BLaER1 (cell line): ENCODE data around the gene AKT1S1.

Experiments used
- H3K27ac ChIP-seq: shearing (Covaris generic); formaldehyde crosslinking; 2 replicates; pipeline ENCODE4 v1.8.1; 2022
- H3K27me3 ChIP-seq: shearing (Covaris generic); formaldehyde crosslinking; 2 replicates; pipeline ENCODE4 v1.8.1; 2022
- H3K36me3 ChIP-seq: shearing (Covaris generic); formaldehyde crosslinking; 2 replicates; pipeline ENCODE4 v1.8.1; 2022
- H3K4me1 ChIP-seq: shearing (Covaris generic); formaldehyde crosslinking; 2 replicates; pipeline ENCODE4 v1.8.1; 2022
- H3K4me2 ChIP-seq: shearing (Covaris generic); formaldehyde crosslinking; 2 replicates; pipeline ENCODE4 v1.8.1; 2022
- H3K4me3 ChIP-seq: shearing (Covaris generic); formaldehyde crosslinking; 2 replicates; pipeline ENCODE4 v1.8.1; 2022
- H3K9ac ChIP-seq: shearing (Covaris generic); formaldehyde crosslinking; 2 replicates; pipeline ENCODE4 v1.8.1; 2022
- H3K9me3 ChIP-seq: shearing (Covaris generic); formaldehyde crosslinking; 2 replicates; pipeline ENCODE4 v1.8.1; 2022
- H4K20me1 ChIP-seq: shearing (Covaris generic); formaldehyde crosslinking; 2 replicates; pipeline ENCODE4 v1.8.1; 2022
- Cebpa-rat ChIP-seq: shearing (Covaris generic); IDR thresholded peaks from 2 replicates; pipeline ENCODE4 v1.8.1; 2022

AKT1S1 gene

DNA sequence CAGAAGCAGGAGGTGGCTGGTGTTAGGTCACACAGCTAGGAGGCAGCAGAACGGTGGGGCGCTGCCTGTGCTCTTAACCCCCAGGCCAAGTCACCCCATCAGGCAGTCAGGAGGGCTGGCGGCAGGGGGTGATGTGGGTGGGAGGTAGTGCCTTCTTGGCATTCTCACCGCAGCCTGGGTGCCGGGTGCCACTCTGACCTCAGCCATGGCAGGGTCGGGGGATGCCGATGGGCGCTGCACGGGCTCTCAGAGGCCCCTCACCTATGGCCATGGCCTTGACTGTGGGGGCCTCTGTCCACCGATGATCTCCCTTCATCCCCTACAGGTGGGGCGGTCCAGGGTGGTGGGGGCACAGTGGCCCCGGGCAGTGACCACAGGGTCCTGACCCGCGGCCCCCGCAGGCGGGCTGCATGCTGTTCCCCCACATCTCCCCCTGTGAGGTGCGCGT is 20.6 kb downstream of the AKT1S1 start:
- peaks cover 76% of the 10 kb centered on the region for H3K36me3 ChIP-seq
- H3K9me3 ChIP-seq: no peaks in the 10 kb centered on the region
- H3K4me1 ChIP-seq: peaks cover 28% of the 10 kb centered on the region
- H3K9ac ChIP-seq: no peak overlapping the region
- peaks cover 96% of the 10 kb centered on the region for H4K20me1 ChIP-seq
- H3K4me2 ChIP-seq: no peak overlapping the region
- no peak overlapping the region for H3K27ac ChIP-seq
- H3K27me3 ChIP-seq: no peaks in the 10 kb centered on the region
- H3K4me3 ChIP-seq: no peak overlapping the region
- TF ChIP-seq Cebpa-rat: no peak

DNA sequence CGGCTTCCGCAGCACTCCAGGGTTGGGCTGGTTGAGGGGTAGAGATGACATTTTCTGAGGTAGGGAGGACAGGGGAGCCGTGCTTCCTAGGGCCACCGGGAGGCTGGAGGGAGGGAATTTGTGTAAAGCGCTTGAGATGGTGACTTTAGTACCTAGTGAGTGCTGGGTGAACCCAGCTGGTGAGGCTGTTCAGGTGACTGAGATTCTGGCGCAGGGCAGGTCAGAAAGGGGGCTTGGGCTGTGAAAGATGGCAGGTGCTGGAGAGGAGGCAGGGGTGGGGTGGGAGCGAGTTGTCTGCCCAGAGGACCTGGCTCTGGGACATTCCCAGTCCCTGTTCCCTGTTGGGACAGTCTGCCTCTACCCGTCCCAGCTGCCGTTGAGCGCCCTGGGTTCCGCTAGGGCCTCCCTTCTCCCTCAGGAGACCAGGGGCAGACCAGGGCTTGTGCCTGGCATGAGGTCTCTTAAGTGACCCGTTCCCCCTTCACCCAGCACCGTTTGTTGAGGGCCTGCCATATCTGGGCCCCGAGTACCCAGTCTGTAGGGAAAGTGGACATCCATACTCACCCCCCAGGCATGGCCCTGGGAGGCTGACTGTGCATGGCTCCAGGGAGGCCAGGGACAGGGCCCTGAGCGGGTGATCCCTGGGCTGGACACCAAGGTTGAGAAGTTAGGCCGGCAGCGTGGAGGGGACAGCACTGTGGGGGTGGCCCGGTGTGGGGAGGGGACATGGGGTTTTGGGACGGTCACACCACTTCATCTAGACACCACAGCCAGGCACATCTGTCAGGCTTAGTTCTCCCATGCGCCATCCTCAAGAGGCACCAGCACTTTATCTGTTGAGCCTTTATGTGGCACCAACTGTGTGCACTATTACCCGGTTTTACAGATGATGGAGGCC is 21.2 kb downstream of the AKT1S1 start:
- H3K9me3 ChIP-seq: no peaks in the 10 kb centered on the region
- H3K27me3 ChIP-seq: no peaks in the 10 kb centered on the region
- peaks cover 28% of the 10 kb centered on the region for H3K4me1 ChIP-seq
- no peak overlapping the region for H3K27ac ChIP-seq
- peaks cover 70% of the 10 kb centered on the region for H3K36me3 ChIP-seq
- H3K4me2 ChIP-seq: no peak overlapping the region
- peaks cover 93% of the 10 kb centered on the region for H4K20me1 ChIP-seq
- H3K4me3 ChIP-seq: no peak overlapping the region
- TF ChIP-seq Cebpa-rat: no peak
- no peak overlapping the region for H3K9ac ChIP-seq

DNA sequence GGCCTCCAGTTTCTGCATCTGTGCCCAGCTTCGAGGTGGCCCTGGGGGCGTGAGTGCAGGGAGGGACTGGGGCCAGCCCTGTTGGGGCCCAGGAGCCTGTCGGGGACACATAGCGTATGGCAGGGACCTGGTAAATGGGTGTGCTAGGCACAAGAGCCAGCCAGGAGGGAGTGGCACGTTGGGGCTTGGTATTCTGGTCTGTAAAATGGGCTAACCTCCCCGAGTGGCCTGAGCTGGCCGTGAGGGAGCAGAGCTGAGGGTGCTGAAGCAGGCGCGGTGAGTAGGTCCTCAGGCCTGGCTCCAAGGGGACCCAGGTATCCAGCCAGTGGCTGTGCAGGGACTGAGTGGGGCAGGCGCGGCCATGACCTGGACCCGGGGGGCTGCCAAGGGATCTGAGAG is 21.9 kb downstream of the AKT1S1 start:
- Histone ChIP-seq H3K9ac (no peak overlapping the region), H3K27ac (peak overlapping the region; percentile 49; the same call in 1 of the 2 replicates), H3K9me3 (no peaks in the 10 kb centered on the region), H3K36me3 (peaks cover 64% of the 10 kb centered on the region), H4K20me1 (peaks cover 86% of the 10 kb centered on the region), H3K4me2 (no peak overlapping the region), H3K4me1 (peaks cover 28% of the 10 kb centered on the region), H3K27me3 (no peaks in the 10 kb centered on the region), H3K4me3 (no peak overlapping the region)
- TF ChIP-seq Cebpa-rat: no peak

DNA sequence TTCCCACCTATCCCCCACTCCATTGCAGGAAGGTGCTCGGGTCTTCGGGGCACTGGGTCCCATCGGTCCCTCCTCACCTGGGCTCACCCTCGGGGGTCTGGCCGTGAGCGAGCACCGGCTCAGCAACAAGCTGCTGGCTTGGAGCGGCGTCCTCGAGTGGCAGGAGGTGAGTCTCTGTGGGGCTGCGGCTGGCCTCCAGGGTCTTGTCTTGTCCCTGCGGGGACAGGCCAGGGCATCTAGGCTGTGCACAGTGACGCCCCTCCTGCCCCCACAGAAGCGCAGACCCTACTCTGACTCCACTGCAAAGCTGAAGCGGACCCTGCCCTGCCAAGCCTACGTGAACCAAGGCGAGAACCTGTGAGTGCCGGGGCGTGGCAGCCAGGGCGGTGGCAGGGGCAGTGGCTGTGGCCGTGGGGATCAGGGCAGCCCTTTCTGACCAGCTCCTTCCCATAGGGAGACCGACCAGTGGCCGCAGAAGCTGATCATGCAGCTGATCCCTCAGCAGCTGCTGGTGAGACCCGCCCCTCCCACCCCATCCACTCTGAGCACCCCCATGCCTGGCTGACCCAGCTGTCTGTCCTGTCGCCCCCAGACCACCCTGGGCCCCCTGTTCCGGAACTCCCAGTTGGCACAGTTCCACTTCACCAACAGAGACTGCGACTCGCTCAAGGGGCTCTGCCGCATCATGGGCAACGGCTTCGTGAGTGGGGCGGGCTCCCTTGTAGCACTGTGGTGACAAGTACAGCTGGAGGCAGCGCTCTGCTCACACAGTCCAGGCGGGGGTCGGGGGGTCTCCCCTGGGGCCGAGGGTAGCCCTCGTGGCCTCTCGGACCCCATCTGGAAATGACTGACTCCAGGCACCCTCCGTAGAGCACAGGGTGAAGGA is 22.5 kb downstream of the AKT1S1 start:
- Histone ChIP-seq H3K9ac (0 out of 2 replicates have a peak overlapping the region, but pooled peaks have one; percentile 24), H3K27me3 (no peaks in the 10 kb centered on the region), H4K20me1 (peaks cover 80% of the 10 kb centered on the region), H3K4me2 (peak overlapping the region; percentile 99), H3K4me3 (no peak overlapping the region), H3K4me1 (peaks cover 33% of the 10 kb centered on the region), H3K27ac (peak overlapping the region; percentile 49; the same call in 1 of the 2 replicates), H3K36me3 (peaks cover 57% of the 10 kb centered on the region), H3K9me3 (no peaks in the 10 kb centered on the region)
- TF ChIP-seq Cebpa-rat: no peak

DNA sequence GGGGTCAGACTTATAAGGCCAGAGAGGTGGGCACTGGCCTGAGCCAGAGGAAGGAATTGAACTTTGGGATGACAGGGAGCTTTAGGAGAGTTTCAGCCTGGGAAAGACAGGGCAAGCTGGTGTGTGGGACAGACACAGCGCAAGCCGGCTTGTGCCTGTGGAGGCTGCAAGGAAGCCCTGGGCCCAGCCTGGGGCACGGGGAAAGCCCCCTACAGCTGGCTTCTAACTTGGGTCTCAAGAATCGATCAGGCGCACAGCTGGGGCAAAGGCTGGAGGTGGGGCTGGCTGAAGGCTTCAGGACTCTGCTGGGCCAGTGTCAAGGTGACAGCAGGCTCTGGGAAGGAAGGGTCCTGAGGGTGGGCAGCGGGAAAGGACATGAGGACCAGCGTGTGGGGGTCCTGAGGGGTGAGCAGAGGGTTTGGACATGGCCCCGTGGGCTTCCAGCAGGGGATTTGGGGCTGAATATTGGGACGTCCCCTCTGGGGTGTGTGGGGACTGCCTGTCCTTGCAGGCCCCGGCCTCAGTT is 23.2 kb downstream of the AKT1S1 start:
- peaks cover 37% of the 10 kb centered on the region for H3K4me1 ChIP-seq
- no peak overlapping the region for H3K4me3 ChIP-seq
- TF ChIP-seq Cebpa-rat: no peak
- H3K27ac ChIP-seq: peak overlapping the region; percentile 27; the same call in 1 of the 2 replicates
- H3K36me3 ChIP-seq: peaks cover 56% of the 10 kb centered on the region
- H3K27me3 ChIP-seq: no peaks in the 10 kb centered on the region
- peak overlapping the region; percentile 24; the same call in 1 of the 2 replicates for H3K9ac ChIP-seq
- peaks cover 73% of the 10 kb centered on the region for H4K20me1 ChIP-seq
- H3K4me2 ChIP-seq: peak overlapping the region; percentile 99
- H3K9me3 ChIP-seq: peaks cover 6% of the 10 kb centered on the region; the same call in 1 of the 2 replicates

DNA sequence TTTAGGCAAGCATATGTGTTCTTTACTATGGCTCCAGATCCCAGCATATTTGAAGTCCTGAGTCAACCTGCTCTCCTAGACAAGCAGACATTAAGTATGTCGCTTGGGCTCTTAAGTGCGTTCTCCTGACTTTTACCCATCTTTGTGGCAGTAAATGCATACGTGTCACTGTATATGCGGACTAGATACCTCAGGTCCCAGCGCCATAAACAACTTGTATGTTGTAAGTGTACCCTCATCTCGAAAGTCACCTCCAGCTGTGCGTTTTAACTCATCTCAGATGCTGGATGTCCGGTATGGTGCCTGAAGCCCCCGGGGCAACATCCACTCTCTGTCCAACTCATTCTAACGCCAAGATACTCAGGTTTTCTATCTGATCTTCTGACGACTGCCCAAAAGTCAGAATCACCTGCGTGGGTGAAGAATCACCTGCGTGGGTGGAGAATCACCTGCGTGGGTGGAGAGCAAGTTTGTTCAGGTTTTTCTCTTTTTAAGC is 24.5 kb downstream of the AKT1S1 start:
- peaks cover 44% of the 10 kb centered on the region for H3K36me3 ChIP-seq
- H3K27me3 ChIP-seq: no peaks in the 10 kb centered on the region
- peaks cover 45% of the 10 kb centered on the region for H3K4me1 ChIP-seq
- peaks cover 60% of the 10 kb centered on the region for H4K20me1 ChIP-seq
- H3K9ac ChIP-seq: peak overlapping the region; percentile 95; the same call in 1 of the 2 replicates
- no peak overlapping the region for H3K27ac ChIP-seq
- no peak for TF ChIP-seq Cebpa-rat
- peak overlapping the region; percentile 99 for H3K4me2 ChIP-seq
- peaks cover 8% of the 10 kb centered on the region; the same call in 1 of the 2 replicates for H3K9me3 ChIP-seq
- peak overlapping the region; percentile 94 for H3K4me3 ChIP-seq

DNA sequence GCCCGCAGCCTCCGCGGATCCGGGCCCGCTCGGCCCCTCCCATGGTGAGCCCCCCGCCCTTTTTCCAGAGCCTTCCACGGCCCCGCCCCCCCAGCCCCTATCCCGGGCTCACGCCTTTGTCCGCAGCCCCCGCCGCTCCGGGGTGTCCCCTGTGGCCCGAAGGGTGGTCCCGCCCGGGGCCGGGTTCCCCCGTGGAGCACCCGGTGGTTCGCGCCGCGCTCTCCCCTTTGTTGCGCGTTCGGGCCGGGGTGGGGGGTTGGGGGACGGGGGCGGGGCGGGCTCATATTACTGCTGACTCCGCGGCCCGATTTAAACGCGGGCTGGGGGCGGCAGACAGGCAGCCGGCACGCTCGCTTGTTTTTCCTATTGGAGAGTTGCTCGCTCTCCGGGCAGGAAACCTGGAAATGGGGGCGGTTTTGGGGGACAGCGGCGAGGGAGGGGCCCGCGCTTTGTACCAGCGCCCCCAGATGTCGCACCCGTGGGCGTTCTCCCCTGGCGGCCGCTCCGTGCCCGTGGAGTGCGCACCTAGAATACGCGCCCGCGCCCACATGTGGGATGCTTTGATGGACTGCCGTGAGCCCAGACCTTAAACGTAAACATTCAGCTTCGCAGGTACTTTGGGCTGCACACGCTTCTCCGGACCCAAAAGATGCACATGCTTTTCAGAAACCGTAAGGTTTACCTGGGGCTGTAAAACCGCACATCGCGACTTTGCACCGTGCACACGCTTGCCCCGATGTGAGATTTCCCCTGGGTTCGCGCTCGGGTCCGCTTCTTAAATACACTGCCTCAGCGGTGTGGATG is 25.5 kb downstream of the AKT1S1 start:
- Histone ChIP-seq H3K27me3 (no peaks in the 10 kb centered on the region), H4K20me1 (peaks cover 50% of the 10 kb centered on the region), H3K9ac (peak overlapping the region; percentile 95), H3K4me3 (peak overlapping the region; percentile 94), H3K27ac (peak overlapping the region; percentile 95), H3K36me3 (peaks cover 33% of the 10 kb centered on the region), H3K9me3 (peaks cover 8% of the 10 kb centered on the region; the same call in 1 of the 2 replicates), H3K4me2 (peak overlapping the region; percentile 99), H3K4me1 (peaks cover 45% of the 10 kb centered on the region)
- no peak for TF ChIP-seq Cebpa-rat

DNA sequence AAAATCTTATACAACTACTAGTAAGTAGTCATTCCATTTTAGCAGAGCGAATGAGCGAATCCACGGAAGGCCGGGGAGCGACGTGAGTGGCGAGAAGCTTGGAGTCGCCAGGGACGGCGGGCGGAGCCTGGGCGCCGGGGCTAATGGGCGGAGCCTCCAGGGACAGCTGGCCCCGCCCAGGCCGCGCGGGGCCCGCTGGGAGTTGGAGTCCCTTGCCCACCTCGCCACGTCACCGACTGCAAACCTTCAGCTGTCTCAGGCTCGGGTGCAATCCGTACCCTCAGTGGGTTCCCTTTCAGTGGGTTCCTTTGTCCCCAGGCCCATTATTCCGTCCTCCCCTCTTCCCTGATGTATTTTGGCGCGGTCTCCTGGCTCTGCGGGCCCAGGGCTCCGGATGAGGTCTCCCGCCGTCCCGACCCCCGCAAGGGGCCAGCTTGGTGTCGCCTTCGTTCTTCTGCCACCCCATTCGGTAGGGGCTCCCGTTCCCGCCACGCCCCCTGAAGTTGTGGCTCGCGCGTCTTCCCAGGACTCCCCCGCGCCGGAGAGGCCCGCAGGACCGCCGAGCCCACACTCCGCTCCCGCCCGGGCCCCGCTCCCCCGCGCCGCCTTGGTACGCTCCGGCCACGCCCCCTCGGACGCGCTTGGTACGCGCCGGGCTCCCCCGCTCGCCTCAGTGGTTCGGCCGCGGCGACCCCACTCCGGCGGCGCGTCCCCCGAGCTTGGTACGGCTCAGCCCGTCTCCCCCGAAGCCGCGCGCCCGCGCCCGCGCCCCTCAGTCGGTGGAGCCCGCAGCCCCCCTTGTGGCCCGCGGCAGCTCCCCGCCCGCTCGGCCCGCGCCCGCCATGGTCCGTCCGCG is 26.4 kb downstream of the AKT1S1 start, which contains the start of gene PTOV1:
PTOV1 (plus strand) TSS at position 673 of the 856 bp plus-strand sequence.
- Histone ChIP-seq H3K27me3 (no peaks in the 10 kb centered on the region), H3K4me3 (peak within 1 kb of the TSS; percentile 94), H3K4me2 (peak within 1 kb of the TSS; percentile 99), H4K20me1 (peaks cover 41% of the 10 kb centered on the region), H3K9me3 (peaks cover 8% of the 10 kb centered on the region; the same call in 1 of the 2 replicates), H3K4me1 (peaks cover 45% of the 10 kb centered on the region), H3K36me3 (peaks cover 24% of the 10 kb centered on the region), H3K9ac (peak within 1 kb of the TSS; percentile 95), H3K27ac (peak within 1 kb of the TSS; percentile 95)
- no peak for TF ChIP-seq Cebpa-rat
